Ovary (tissue), 3 donors: Measurements from ENCODE around the gene ATP6V0A1.

Experiments
- CTCF ChIP-seq, 3 donors: fragments of 450-650 bp in 2 of 3; fragments of 200-600 bp in 1 of 3; IDR thresholded peaks; one replicate each; pipeline versions ENCODE4 v1.5.1 to v1.8.0; 2016 to 2022; ENCODE audit warnings: antibody characterized with exemption in 3 of 3, mild to moderate bottlenecking in 1 of 3
- EP300 ChIP-seq: sonication (generic); formaldehyde crosslinking; IDR thresholded peaks from one replicate; pipeline ENCODE4 v1.6.1; 2017; ENCODE audit warnings: antibody characterized with exemption
- POLR2A ChIP-seq: fragments of 450-650 bp; IDR thresholded peaks from one replicate; pipeline ENCODE4 v1.6.1; 2017; ENCODE audit warnings: antibody characterized with exemption, mild to moderate bottlenecking, moderate library complexity
- donor health status: DM: no; HTN: no; CAD: no.

GRCh38 chr17:42508426-42509165 lies 49.9 kb downstream of the ATP6V0A1 start:
- no peak for TF ChIP-seq EP300
- TF ChIP-seq CTCF (IDR thresholded peaks at IDR 0.05): no peak
- no peak for TF ChIP-seq POLR2A
